SK-N-SH treated with all-trans-retinoic acid at 6 μM for 48 hours (cell line): ENCODE measurements around the gene LDB2.
A peak's percentile ranks its signal among the peaks of the same experiment; 100 is the strongest.

ENCODE experiments used
- ATAC-seq: fragments of 200-7000 bp; cut with Tn5 transposase; 3 replicates; pipeline ENCODE4 v1.9.1; 2020; ENCODE audit warnings: mild to moderate bottlenecking, moderate library complexity
- ARNTL ChIP-seq: fragments of 450-650 bp; formaldehyde crosslinking; IDR thresholded peaks from 2 replicates; pipeline ENCODE4 v1.5.0; 2020; ENCODE audit warnings: low read depth, mild to moderate bottlenecking, moderate library complexity, borderline replicate concordance
- BACH2 ChIP-seq: fragments of 250-450 bp; sonication (Bioruptor Pico); IDR thresholded peaks from 2 replicates; pipeline ENCODE4 v1.9.0; 2021; ENCODE audit warnings: mild to moderate bottlenecking, borderline replicate concordance
- CREB5 ChIP-seq: fragments of 250-450 bp; sonication (Bioruptor Pico); IDR thresholded peaks from 2 replicates; pipeline ENCODE4 v1.5.1; 2020; ENCODE audit warnings: low read depth, mild to moderate bottlenecking, moderate library complexity
- ESRRG ChIP-seq: fragments of 250-450 bp; sonication (Bioruptor Pico); IDR thresholded peaks from 2 replicates; pipeline ENCODE4 v1.6.1; 2021; ENCODE audit warnings: mild to moderate bottlenecking
- GLIS3 ChIP-seq: fragments of 250-450 bp; sonication (Bioruptor Pico); IDR thresholded peaks from 2 replicates; pipeline ENCODE4 v1.5.0; 2020; ENCODE audit warnings: mild to moderate bottlenecking, moderate library complexity
- ISL1 ChIP-seq: fragments of 250-450 bp; sonication (Bioruptor Pico); IDR thresholded peaks from 2 replicates; pipeline ENCODE4 v2.1.2; 2022; ENCODE audit warnings: mild to moderate bottlenecking, moderate library complexity
- OSR1 ChIP-seq: fragments of 250-450 bp; sonication (Bioruptor Pico); IDR thresholded peaks from 2 replicates; pipeline ENCODE4 v1.8.0; 2022; ENCODE audit warnings: moderate library complexity, mild to moderate bottlenecking, inconsistent platforms
- PATZ1 ChIP-seq: fragments of 250-450 bp; sonication (Bioruptor Pico); IDR thresholded peaks from 2 replicates; pipeline ENCODE4 v1.8.0; 2020; ENCODE audit warnings: mild to moderate bottlenecking, moderate library complexity, borderline replicate concordance
- POU6F1 ChIP-seq: fragments of 250-450 bp; sonication (Bioruptor Pico); IDR thresholded peaks from 2 replicates; pipeline ENCODE4 v1.8.0; 2021; ENCODE audit warnings: low read depth, mild to moderate bottlenecking, moderate library complexity, borderline replicate concordance
- RARB ChIP-seq: fragments of 250-450 bp; sonication (Bioruptor Pico); IDR thresholded peaks from 2 replicates; pipeline ENCODE4 v1.8.0; 2021; ENCODE audit warnings: mild to moderate bottlenecking, moderate library complexity
- SNAI2 ChIP-seq: fragments of 250-450 bp; sonication (Bioruptor Pico); IDR thresholded peaks from 2 replicates; pipeline ENCODE4 v1.5.0; 2020; ENCODE audit warnings: mild to moderate bottlenecking, moderate library complexity
- TCF4 ChIP-seq: fragments of 250-450 bp; sonication (Bioruptor Pico); IDR thresholded peaks from 2 replicates; pipeline ENCODE4 v1.8.0; 2021; ENCODE audit warnings: mild to moderate bottlenecking, moderate library complexity, borderline replicate concordance
- ZC3H10 ChIP-seq: fragments of 250-450 bp; sonication (Bioruptor Pico); IDR thresholded peaks from 2 replicates; pipeline ENCODE4 v1.5.1; 2021; ENCODE audit warnings: mild to moderate bottlenecking, moderate library complexity
- ZFP3 ChIP-seq: fragments of 250-450 bp; sonication (Bioruptor Pico); IDR thresholded peaks from 2 replicates; pipeline ENCODE4 v1.5.0; 2020; ENCODE audit warnings: mild to moderate bottlenecking, moderate library complexity
- ZFP30 ChIP-seq: fragments of 450-650 bp; formaldehyde crosslinking; IDR thresholded peaks from 2 replicates; pipeline ENCODE4 v1.5.0; 2022; ENCODE audit warnings: mild to moderate bottlenecking, moderate library complexity
- ZNF565 ChIP-seq: fragments of 450-650 bp; formaldehyde crosslinking; conservative IDR thresholded peaks from 2 replicates; pipeline ENCODE4 v1.5.0; 2020; ENCODE audit warnings: low read depth, mild to moderate bottlenecking, moderate library complexity
- ZNF70 ChIP-seq: fragments of 450-650 bp; formaldehyde crosslinking; IDR thresholded peaks from 2 replicates; pipeline ENCODE4 v1.5.0; 2020; ENCODE audit warnings: mild to moderate bottlenecking, moderate library complexity
- ZNF8 ChIP-seq: fragments of 450-650 bp; formaldehyde crosslinking; IDR thresholded peaks from 2 replicates; pipeline ENCODE4 v1.5.0; 2020; ENCODE audit warnings: mild to moderate bottlenecking, moderate library complexity
- TF ChIP-seq, protein P1 (sequence below): fragments of 250-450 bp; sonication (Bioruptor Pico); IDR thresholded peaks from 2 replicates; pipeline ENCODE4 v1.5.1; 2021; ENCODE audit warnings: mild to moderate bottlenecking, moderate library complexity
- TF ChIP-seq, protein P2 (sequence below): fragments of 250-450 bp; sonication (Bioruptor Pico); IDR thresholded peaks from 2 replicates; pipeline ENCODE4 v1.5.0; 2020; ENCODE audit warnings: mild to moderate bottlenecking, moderate library complexity

LDB2 gene

DNA sequence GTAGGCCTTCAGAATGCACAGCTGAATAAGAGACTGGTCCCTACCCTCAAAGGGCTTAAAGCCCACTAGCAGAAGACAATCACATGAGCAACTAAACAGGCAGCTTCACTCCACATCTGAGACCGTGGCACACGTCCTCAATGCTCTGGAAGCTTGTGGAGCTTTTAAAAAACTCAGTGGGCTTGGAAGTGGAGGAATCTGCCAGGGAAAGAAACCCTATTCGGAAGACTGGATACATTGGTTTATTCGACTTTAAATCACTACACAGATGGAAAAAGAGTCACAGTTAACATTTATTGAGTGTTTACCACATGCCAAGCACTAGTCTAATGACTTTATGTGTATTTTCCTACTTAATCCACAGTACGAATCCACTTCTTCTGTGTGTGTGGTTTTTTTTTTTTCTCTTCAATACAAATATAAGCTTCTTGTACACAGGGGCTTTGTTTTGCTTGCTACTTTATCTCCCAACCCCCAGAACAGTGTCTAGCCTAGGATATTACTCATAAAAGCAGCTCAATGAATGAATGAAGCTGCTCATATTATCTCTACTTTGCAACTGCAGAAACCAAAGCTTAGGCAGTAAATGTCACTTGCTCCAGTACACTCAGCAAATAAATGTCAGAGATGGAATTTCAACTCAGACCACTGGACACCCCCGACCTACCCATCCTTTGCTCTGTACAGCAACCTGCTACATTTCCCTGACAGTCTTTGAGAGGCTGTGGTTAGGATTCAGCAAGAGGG lies 137.7 kb downstream of the LDB2 start:
- TF ChIP-seq, protein P1, sequence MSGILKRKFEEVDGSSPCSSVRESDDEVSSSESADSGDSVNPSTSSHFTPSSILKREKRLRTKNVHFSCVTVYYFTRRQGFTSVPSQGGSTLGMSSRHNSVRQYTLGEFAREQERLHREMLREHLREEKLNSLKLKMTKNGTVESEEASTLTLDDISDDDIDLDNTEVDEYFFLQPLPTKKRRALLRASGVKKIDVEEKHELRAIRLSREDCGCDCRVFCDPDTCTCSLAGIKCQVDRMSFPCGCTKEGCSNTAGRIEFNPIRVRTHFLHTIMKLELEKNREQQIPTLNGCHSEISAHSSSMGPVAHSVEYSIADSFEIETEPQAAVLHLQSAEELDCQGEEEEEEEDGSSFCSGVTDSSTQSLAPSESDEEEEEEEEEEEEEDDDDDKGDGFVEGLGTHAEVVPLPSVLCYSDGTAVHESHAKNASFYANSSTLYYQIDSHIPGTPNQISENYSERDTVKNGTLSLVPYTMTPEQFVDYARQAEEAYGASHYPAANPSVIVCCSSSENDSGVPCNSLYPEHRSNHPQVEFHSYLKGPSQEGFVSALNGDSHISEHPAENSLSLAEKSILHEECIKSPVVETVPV (CRISPR knock-in tag) = no peak
- no peak for TF ChIP-seq ZNF565 (CRISPR knock-in tag)
- no peak for TF ChIP-seq ARNTL (CRISPR knock-in tag)
- TF ChIP-seq ZNF70 (CRISPR knock-in tag) = no peak
- no peak for TF ChIP-seq ZFP3
- TF ChIP-seq GLIS3 = no peak
- no peak for TF ChIP-seq ZNF8 (CRISPR knock-in tag)
- no peak for TF ChIP-seq CREB5 (CRISPR knock-in tag)
- no peak for TF ChIP-seq ESRRG
- no peak for TF ChIP-seq SNAI2
- TF ChIP-seq OSR1 = no peak
- no peak for ATAC-seq

DNA sequence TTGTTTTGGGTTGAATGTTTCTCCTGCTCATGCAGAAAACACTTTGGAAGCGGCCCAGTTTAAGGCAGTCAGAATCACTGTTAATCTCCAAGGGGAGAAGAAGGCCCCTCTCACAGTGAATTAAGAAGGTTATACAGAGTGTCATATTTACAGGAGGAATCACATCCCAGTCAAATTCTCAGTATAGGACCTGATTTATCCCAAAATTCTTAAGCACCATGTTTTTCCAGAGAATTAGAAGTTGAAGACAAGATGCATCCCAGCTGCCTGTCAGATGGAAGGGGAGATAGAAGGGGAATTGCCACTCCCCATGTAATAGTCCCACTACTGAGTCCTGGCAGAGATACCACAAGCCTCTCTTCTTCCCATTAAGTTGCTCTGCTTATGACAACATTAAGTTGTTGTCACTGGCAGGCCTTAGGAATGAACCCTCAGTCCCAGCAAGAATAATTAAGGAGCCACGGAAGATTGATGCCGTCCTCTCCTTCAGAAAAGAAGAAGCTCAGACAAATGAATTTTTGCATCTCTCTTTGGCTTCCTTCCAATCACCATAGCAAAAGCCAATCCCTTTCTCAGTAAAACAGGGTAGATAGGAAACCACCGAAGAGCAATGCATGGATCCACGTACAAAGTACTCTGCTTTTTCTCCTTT lies 138.4 kb downstream of the LDB2 start:
- peak; percentile 57 for ATAC-seq
- TF ChIP-seq BACH2 (CRISPR knock-in tag) (no peak), ZC3H10 (CRISPR knock-in tag) (no peak), PATZ1 (CRISPR knock-in tag) (no peak), ISL1 (CRISPR knock-in tag) (peak; percentile 91), POU6F1 (CRISPR knock-in tag) (no peak), GLIS3 (0 out of 2 replicates have a peak, but pooled peaks have one; percentile 4), ZFP3 (no peak), ZNF8 (CRISPR knock-in tag) (no peak)
- TF ChIP-seq, protein P2, sequence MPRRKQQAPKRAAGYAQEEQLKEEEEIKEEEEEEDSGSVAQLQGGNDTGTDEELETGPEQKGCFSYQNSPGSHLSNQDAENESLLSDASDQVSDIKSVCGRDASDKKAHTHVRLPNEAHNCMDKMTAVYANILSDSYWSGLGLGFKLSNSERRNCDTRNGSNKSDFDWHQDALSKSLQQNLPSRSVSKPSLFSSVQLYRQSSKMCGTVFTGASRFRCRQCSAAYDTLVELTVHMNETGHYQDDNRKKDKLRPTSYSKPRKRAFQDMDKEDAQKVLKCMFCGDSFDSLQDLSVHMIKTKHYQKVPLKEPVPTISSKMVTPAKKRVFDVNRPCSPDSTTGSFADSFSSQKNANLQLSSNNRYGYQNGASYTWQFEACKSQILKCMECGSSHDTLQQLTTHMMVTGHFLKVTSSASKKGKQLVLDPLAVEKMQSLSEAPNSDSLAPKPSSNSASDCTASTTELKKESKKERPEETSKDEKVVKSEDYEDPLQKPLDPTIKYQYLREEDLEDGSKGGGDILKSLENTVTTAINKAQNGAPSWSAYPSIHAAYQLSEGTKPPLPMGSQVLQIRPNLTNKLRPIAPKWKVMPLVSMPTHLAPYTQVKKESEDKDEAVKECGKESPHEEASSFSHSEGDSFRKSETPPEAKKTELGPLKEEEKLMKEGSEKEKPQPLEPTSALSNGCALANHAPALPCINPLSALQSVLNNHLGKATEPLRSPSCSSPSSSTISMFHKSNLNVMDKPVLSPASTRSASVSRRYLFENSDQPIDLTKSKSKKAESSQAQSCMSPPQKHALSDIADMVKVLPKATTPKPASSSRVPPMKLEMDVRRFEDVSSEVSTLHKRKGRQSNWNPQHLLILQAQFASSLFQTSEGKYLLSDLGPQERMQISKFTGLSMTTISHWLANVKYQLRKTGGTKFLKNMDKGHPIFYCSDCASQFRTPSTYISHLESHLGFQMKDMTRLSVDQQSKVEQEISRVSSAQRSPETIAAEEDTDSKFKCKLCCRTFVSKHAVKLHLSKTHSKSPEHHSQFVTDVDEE (CRISPR knock-in tag) = 0 out of 2 replicates have a peak, but pooled peaks have one; percentile 65
- TF ChIP-seq, protein P1 (CRISPR knock-in tag) = no peak

GRCh38 chr4:16758816-16759215 lies 139.6 kb downstream of the LDB2 start:
- ATAC-seq = no peak
- TF ChIP-seq TCF4 (no peak), ZFP30 (CRISPR knock-in tag) (no peak), CREB5 (CRISPR knock-in tag) (no peak), RARB (CRISPR knock-in tag) (no peak), ESRRG (no peak), ZNF8 (CRISPR knock-in tag) (no peak), POU6F1 (CRISPR knock-in tag) (no peak), ARNTL (CRISPR knock-in tag) (no peak), SNAI2 (no peak)
